Astrocyte of the spinal cord (primary cell): ENCODE measurements around the gene NR0B2.
"Not testable (repeated sequence)": the region's sequence is repeated elsewhere in the genome, so short reads cannot be mapped to it uniquely, and the experiment has no call there.

Experiments used
- DNase-seq: peaks from one replicate; pipeline ENCODE4 v3.0.0; 2011; ENCODE audit warnings: low read depth, low spot score
- H3K4me3 ChIP-seq: 2 replicates; pipeline ENCODE4 v1.5.1; 2011; ENCODE audit warnings: low read depth, mild to moderate bottlenecking, low read length, moderate library complexity
- in situ Hi-C: cut with HindIII; loops from 2 replicates; pipeline ENCODE4 v1.10.0; 2017; ENCODE audit warnings: low sequenced_read_pairs
- TF ChIP-seq, protein P1 (sequence below): IDR thresholded peaks from 2 replicates; pipeline ENCODE4 v1.5.1; 2012; ENCODE audit warnings: low read depth, mild to moderate bottlenecking, low read length, inconsistent platforms

Gene NR0B2

DNA sequence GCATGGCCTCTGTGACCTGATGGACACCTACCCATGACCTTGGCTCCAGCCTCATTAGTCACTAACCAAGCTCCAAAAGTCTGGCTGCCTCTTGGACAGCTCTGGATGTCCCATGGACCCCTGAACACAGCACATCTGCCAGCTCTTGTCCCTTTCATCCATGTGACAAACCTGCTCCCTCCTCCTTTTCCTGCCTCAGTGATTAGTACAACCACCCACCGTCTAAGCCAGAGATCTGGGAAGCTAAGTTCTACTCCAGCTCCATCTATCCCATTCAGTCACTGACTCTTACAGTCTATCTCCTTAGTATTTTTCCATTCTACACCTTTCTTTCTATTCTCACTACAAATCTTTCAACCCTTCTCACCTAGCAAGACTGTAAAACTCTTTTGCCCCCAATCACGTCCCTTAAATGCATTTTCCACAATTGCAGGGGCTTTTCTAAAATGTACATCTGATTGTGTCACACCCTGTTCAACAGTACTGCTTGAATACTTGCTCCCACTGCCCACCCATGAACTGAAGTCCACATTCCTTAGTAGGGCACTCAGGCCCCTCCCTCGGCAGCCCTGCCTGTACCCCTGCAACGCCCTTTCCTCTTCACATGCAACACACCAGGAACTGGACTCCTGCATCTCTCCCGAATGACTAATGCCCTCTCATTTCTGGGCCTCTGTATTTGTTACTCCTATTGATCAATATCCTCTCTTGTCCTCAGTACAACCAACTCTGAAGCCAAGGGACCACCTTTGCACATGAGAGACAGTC is 30.9 kb downstream of the NR0B2 start:
- no peak overlapping the region for H3K4me3 ChIP-seq
- TF ChIP-seq, protein P1, sequence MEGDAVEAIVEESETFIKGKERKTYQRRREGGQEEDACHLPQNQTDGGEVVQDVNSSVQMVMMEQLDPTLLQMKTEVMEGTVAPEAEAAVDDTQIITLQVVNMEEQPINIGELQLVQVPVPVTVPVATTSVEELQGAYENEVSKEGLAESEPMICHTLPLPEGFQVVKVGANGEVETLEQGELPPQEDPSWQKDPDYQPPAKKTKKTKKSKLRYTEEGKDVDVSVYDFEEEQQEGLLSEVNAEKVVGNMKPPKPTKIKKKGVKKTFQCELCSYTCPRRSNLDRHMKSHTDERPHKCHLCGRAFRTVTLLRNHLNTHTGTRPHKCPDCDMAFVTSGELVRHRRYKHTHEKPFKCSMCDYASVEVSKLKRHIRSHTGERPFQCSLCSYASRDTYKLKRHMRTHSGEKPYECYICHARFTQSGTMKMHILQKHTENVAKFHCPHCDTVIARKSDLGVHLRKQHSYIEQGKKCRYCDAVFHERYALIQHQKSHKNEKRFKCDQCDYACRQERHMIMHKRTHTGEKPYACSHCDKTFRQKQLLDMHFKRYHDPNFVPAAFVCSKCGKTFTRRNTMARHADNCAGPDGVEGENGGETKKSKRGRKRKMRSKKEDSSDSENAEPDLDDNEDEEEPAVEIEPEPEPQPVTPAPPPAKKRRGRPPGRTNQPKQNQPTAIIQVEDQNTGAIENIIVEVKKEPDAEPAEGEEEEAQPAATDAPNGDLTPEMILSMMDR: no peak
- DNase-seq: no peak
- in situ Hi-C loops: no loop called here

DNA sequence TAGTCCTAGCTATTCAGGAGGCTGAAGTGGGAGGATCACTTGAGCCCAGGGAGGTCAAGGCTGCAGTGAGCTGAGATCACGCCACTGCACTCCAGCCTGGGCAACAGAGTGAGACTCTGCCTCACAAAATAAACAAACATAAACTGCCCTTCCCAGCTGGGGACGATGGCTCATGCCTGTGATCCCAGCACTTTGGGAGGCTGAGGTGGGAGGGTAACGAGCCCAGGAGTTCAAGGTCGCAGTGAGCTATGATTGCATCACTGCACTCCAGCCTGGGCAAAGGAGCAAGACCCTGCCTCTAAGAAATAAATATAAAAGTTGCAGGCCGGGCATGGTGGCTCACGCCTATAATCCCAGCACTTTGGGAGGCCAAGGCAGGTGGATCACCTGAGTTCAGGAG is 32.2 kb downstream of the NR0B2 start:
- H3K4me3 ChIP-seq, DNase-seq, in situ Hi-C loops: not testable (repeated sequence)

DNA sequence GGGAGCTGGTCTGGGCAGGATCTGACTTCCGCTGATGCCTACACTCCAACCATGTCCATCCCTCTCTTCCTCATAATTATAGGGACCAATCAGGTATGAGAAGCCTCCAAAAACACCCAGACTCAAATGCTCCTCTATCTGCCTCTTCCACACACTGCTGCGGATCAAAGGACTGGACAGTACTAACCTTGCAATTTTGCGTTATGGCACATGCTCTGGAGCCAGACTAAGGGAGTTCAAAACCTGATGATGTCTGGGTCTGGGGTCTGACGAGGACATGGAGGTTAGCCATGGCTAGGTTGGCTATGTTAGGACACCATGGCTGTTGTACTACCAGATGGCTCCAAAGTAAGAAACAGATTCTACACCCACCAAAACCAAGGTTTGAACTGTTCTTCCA is 34.0 kb downstream of the NR0B2 start:
- no peak for DNase-seq
- H3K4me3 ChIP-seq: no peak overlapping the region
- in situ Hi-C loops: no loop called here
- TF ChIP-seq, protein P1: no peak

GRCh38 chr1:26877326-26877725 is 36.4 kb downstream of the NR0B2 start:
- H3K4me3 ChIP-seq: no peak overlapping the region
- no peak for DNase-seq
- in situ Hi-C loops: no loop called here
- TF ChIP-seq, protein P1: no peak

GRCh38 chr1:26874896-26875295 is 38.9 kb downstream of the NR0B2 start:
- in situ Hi-C loops: no loop called here
- TF ChIP-seq, protein P1: no peak
- H3K4me3 ChIP-seq: no peak overlapping the region
- DNase-seq: no peak

GRCh38 chr1:26873097-26873496 is 40.7 kb downstream of the NR0B2 start:
- DNase-seq, H3K4me3 ChIP-seq, in situ Hi-C loops: not testable (repeated sequence)

DNA sequence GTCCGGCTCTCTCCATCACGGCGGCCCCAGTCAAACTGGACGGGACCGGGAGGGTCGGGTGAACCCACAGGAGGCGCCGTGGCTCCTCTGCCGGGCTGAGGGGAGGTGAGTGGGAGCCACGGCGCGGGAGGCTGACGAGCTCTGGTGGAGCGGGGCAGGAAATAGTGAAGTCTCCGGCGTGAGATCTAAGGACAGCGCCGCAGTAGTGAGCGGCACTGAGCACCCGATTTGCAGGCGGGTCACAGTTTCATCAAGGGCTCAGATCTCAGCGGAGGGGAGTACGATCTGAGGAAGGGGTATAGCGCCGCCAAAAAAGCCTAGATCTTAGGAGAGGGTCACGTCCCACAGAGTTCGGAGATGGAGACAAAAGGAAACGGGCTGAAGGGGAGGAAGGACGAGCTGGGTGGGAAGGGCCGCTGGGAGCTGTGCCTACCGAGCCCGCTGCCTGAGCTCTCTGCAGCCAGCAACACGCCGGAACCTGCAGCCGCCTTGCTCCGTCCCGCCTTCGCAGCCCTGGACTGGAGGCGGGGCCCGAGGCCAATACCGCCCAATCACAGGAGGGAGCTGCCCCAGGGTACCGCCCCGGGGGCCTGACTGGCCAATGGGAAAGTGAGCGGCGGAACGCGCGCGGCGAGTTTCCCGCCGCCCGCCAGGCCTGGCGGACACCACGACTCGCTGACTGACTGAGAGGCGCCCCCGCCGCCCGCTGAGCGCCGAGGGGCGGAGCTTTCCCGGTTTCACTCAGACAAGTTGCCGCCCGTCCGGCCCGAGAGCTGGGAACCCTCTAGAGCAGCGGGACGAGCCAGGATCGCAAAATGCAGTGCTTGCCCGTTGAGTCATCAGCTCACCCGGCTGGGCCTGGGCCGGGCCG is 48.9 kb downstream of the NR0B2 start:
- TF ChIP-seq, protein P1: peak; percentile 4
- peak overlapping the region; percentile 64 for H3K4me3 ChIP-seq
- in situ Hi-C loops: no loop called here
- peak; percentile 99 for DNase-seq
